ENCODE results near the gene UNKL. TPM values are rescaled to one million over a fixed set of nuclear protein-coding genes. Genes with fewer than 3 reads are reported as not detected.

Gene UNKL
- total and polyA plus RNA-seq, 12 donors: 10.1 to 174 (median 33.3) TPM

DNA sequence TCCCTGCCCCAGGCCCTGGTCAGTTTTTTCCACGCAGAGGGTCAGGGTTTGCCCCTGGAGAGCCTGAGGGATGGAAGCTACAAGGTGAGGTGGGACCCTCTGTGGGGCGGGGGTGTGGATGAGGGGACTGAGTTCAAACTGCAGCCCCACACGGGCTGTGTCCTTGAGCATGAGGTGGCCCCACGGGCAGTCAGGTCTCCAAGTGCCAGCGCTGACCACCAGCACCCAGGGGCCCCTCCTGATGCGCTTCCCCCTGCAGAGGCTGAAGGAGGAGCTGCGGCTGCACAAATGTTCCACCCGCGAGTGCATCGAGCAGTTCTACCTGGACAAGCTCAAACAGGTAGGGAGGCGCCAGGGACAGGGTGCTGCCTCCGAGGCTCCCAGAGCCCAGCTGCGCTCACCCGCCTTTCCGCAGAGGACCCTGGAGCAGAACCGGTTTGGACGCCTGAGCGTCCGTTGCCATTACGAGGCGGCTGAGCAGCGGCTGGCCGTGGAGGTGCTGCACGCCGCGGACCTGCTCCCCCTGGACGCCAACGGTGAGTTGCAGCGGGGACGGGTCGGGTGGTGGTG is 67.1 kb downstream of the UNKL start:
- Histone ChIP-seq H3K4me1 (replicated peaks in 1 of 2) (peaks cover 8 to 26% of the 10 kb centered on the region in 2 donors), H3K9me3 (replicated peaks in 1 of 3) (no peaks in the 10 kb centered on the region), H3K36me3 (replicated peaks in 1 of 2) (peaks cover 0 to 32% of the 10 kb centered on the region in 2 donors), H3K4me3 (no peak overlapping the region), H3K27me3 (no peaks in the 10 kb centered on the region), H3K27ac (no peak overlapping the region)
- 85 to 96% (median 92%) methylated on average over 14 to 31 of the region's 31 CpGs for WGBS, 4 donors
- intact Hi-C loops (cut with DNase I): no loop called here
- DNase-seq: no peak
- no peak for TF ChIP-seq POLR2A (IDR thresholded peaks at IDR 0.05)
- TF ChIP-seq, protein P1, sequence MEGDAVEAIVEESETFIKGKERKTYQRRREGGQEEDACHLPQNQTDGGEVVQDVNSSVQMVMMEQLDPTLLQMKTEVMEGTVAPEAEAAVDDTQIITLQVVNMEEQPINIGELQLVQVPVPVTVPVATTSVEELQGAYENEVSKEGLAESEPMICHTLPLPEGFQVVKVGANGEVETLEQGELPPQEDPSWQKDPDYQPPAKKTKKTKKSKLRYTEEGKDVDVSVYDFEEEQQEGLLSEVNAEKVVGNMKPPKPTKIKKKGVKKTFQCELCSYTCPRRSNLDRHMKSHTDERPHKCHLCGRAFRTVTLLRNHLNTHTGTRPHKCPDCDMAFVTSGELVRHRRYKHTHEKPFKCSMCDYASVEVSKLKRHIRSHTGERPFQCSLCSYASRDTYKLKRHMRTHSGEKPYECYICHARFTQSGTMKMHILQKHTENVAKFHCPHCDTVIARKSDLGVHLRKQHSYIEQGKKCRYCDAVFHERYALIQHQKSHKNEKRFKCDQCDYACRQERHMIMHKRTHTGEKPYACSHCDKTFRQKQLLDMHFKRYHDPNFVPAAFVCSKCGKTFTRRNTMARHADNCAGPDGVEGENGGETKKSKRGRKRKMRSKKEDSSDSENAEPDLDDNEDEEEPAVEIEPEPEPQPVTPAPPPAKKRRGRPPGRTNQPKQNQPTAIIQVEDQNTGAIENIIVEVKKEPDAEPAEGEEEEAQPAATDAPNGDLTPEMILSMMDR (IDR thresholded peaks at IDR 0.05): no peak

DNA sequence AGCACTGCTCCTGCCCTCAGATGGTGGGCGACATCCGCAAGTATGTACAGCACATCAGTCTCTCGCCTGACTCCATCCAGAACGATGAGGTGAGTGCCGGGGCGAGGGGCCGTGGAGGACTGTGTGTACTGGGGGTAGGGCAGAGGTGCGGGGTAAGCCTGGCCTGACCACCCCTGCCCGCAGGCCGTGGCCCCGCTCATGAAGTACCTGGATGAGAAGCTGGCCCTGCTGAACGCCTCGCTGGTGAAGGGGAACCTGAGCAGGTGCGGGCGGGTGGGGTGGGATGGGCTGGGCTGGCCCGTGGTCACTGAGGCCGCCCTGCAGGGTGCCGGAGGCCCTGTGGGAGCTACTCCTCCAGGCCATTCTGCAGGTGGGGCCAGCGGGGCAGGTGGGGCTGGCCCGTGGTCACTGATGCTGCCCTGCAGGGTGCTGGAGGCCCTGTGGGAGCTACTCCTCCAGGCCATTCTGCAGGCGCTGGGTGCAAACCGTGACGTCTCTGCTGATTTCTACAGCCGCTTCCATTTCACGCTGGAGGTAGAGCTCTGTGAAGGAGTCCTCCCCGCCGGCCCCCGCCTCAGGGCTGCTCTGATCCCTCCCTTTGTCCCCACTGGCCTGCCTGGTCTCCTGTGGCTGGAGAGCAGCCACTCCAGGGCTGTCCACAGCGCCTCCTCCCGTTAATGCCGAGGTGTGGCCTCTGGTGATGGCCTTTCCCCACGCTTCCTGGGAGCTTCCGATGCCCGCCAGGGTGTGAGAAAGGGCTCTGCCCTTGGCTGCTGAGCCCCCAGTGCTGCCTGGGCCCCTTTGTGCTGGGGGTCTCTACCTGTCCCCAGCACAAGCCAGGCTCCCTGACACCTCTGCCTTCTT is 67.8 kb downstream of the UNKL start:
- Histone ChIP-seq H3K27ac (no peak overlapping the region), H3K4me1 (replicated peaks in 1 of 2) (peaks cover 8 to 23% of the 10 kb centered on the region in 2 donors), H3K9me3 (replicated peaks in 1 of 3) (no peaks in the 10 kb centered on the region), H3K4me3 (no peak overlapping the region), H3K36me3 (replicated peaks in 1 of 2) (peaks cover 0 to 32% of the 10 kb centered on the region in 2 donors), H3K27me3 (no peaks in the 10 kb centered on the region)
- intact Hi-C loops (cut with DNase I): no loop called here
- no peak for DNase-seq
- TF ChIP-seq POLR2A (IDR thresholded peaks at IDR 0.05): no peak
- TF ChIP-seq, protein P1 (IDR thresholded peaks at IDR 0.05): no peak
- WGBS, 4 donors: 67 to 83% (median 71%) methylated on average over 14 to 34 of the region's 34 CpGs

DNA sequence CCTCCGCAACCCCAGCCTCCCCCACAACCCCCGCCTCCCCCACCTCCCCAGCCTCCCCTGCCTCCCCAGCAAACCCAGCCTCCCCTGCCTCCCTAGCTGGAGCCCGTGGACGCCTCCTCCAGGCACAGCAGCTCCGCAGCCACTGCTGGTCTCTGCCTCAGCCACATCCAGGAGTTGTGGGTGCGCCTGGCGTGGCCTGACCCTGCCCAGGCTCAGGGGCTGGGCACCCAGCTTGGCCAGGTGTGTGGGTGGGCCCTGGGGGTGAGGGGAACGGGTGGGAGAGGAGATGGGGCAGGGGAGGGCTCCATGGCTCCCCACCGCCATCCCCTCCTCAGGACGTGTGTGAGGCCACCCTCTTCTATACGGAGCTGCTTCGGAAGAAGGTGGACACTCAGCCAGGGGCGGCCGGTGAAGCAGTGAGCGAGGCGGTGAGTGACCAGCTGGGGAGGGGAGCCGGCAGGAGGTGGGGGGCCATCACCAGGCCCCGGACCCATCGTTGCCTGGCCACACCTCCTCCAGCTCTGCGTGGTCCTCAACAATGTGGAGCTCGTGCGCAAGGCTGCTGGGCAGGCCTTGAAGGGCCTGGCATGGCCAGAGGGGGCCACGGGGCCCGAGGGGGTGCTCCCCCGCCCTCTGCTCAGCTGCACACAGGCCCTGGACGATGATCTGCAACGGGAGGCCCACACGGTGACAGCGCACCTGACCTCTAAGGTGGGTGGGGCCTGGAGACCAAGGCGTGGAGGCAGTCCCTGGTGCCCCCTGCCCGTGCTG is 68.7 kb downstream of the UNKL start:
- 67 to 74% (median 70%) methylated on average over 8 to 31 of the region's 31 CpGs for WGBS, 4 donors
- peaks cover 6 to 18% of the 10 kb centered on the region in 2 donors for H3K4me1 ChIP-seq (replicated peaks in 1 of 2)
- peaks cover 0 to 32% of the 10 kb centered on the region in 2 donors for H3K36me3 ChIP-seq (replicated peaks in 1 of 2)
- intact Hi-C loops (cut with DNase I): no loop called here
- H3K9me3 ChIP-seq (replicated peaks in 1 of 3): no peaks in the 10 kb centered on the region
- no peak for TF ChIP-seq POLR2A (IDR thresholded peaks at IDR 0.05)
- TF ChIP-seq, protein P1 (IDR thresholded peaks at IDR 0.05): no peak
- no peak for DNase-seq
- H3K4me3 ChIP-seq: no peak overlapping the region
- H3K27ac ChIP-seq: no peak overlapping the region
- no peaks in the 10 kb centered on the region for H3K27me3 ChIP-seq

DNA sequence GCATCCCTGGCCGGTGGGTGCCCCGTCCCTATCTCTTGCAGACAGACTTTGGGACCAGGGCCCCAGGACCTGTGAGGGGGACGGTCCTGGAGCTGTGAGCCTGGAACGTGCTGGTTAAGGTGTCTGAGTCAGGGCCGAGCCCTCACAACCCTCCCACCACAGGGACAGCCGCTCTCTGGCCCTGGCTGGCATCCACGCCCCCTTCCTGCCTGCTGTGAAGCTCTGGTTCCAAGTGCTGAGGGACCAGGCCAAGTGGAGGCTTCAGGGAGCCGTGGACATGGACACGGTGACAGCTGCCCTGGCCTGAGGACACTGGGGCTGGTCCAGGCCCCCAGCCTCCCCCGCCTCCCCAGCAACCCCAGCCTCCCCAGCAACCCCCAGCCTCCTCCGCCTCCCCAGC is 69.4 kb downstream of the UNKL start:
- no peak for DNase-seq
- WGBS, 4 donors: 64 to 76% (median 73%) methylated on average over 3 to 11 of the region's 11 CpGs

More for the DNA sequence above, 69.4 kb downstream of the UNKL start:
- TF ChIP-seq POLR2A (IDR thresholded peaks at IDR 0.05): no peak
- TF ChIP-seq, protein P1 (IDR thresholded peaks at IDR 0.05): no peak
- Histone ChIP-seq H3K9me3 (replicated peaks in 1 of 3) (no peaks in the 10 kb centered on the region), H3K4me1 (replicated peaks in 1 of 2) (peaks cover 2 to 12% of the 10 kb centered on the region in 2 donors), H3K36me3 (replicated peaks in 1 of 2) (peaks cover 0 to 29% of the 10 kb centered on the region in 2 donors), H3K27me3 (no peaks in the 10 kb centered on the region), H3K4me3 (no peak overlapping the region), H3K27ac (no peak overlapping the region)
- intact Hi-C loops (cut with DNase I): no loop called here
